ENCODE measurements around the gene ANKRD2.

Gene ANKRD2

DNA sequence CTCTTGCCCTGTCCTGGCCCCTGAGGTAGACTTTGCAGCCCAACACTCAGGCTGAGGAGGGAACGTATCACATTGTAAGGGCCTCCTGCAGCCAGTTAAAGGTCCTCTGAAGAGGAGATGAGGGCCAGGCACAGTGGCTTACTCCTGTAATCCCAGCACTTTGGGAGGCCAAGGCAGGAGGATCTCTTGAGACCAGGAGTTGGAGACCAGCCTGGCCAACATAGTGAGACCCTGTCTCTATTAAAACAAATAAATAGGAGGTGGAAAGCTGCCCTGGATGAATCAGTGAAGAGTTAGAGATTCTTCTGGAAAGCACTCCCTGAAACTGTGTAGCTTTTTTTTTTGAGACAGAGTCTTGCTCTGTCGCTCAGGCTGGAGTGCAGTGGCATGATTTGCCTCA lies 14.6 kb downstream of the ANKRD2 start:
- Histone ChIP-seq H3K27me3 (ENCODE audit: control insufficient read depth, insufficient read depth, low read length) (no peaks in the 10 kb centered on the region), H3K36me3 (ENCODE audit: control insufficient read depth, insufficient read depth, low read length) (no peaks in the 10 kb centered on the region), H3K9me3 (ENCODE audit: control insufficient read depth, insufficient read depth, low read length) (no peaks in the 10 kb centered on the region), H3K27ac (ENCODE audit: low read depth, low read length) (no peak overlapping the region), H3K9ac (ENCODE audit: low read depth, low read length) (no peak overlapping the region), H3K4me3 (ENCODE audit: low read depth, low read length) (no peak overlapping the region), H3K4me1 (ENCODE audit: control insufficient read depth, insufficient read depth, low read length) (no peaks in the 10 kb centered on the region; the same call in 1 of the 2 replicates)

DNA sequence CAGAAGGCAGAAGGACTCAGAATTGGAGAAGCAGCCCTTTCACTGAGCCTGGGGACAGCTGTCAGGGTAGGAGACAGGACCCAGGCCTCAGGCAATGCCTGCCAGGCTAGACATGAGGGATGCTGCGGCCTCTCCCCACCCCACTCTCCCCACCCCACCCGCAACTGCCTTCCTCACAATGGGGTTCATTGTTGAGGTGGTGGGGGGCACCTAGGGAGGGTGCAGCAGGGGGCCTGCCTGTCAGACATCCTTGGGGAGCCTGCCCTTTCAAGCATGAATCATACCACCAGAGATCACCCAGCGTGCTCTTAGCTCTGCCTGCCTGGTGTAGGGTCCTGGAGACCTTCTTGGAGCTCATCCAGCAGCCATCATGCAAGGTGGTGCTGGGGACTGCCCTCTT lies 16.9 kb downstream of the ANKRD2 start, which contains the start of gene C10orf62:
TSS of gene C10orf62 (plus strand) at position 243 of the 400 bp plus-strand sequence. CDS start 177 bp downstream, outside the sequence.
- no peaks in the 10 kb centered on the region for H3K9me3 ChIP-seq (ENCODE audit: control insufficient read depth, insufficient read depth, low read length)
- no peaks in the 10 kb centered on the region for H3K36me3 ChIP-seq (ENCODE audit: control insufficient read depth, insufficient read depth, low read length)
- H3K4me3 ChIP-seq (ENCODE audit: low read depth, low read length), result no peak within 1 kb of the TSS
- no peaks in the 10 kb centered on the region for H3K27me3 ChIP-seq (ENCODE audit: control insufficient read depth, insufficient read depth, low read length)
- H3K27ac ChIP-seq (ENCODE audit: low read depth, low read length), result no peak within 1 kb of the TSS
- H3K4me1 ChIP-seq (ENCODE audit: control insufficient read depth, insufficient read depth, low read length), result no peaks in the 10 kb centered on the region
- H3K9ac ChIP-seq (ENCODE audit: low read depth, low read length), result no peak within 1 kb of the TSS

DNA sequence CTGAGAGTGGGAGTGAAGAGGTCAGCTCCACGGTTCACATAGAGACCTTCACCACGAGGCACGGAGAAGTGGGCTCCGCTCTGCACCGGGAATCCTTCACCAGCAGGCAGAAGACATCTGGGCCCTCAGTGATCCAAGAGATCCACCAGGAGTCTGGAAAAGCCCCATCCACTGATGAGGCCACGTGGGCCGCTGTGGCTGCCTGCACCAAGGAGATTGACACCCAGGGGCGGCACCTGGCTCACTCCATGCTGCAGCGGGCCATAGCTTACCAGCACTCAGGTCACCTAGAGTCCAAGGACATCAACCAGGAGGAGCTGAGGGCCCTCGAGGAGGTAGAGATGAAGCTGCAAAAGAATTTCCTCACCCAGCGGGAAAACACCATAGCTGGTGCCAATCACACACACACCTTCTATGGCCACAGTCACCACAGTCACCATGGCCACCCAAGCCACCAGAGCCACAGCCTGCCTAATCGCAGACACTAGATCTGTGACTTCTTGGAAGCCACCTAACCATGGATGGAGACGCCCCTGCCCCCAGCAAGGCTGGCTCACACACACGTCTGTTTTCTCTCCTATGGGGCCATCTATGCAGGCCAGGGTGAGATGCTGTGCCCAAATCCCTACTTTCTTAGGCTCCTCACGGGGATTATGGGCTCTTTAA lies 17.6 kb downstream of the ANKRD2 start:
- H3K4me1 ChIP-seq (ENCODE audit: control insufficient read depth, insufficient read depth, low read length), result no peaks in the 10 kb centered on the region
- H3K27ac ChIP-seq (ENCODE audit: low read depth, low read length), result no peak overlapping the region
- no peak overlapping the region for H3K4me3 ChIP-seq (ENCODE audit: low read depth, low read length)
- H3K36me3 ChIP-seq (ENCODE audit: control insufficient read depth, insufficient read depth, low read length), result no peaks in the 10 kb centered on the region
- no peaks in the 10 kb centered on the region for H3K27me3 ChIP-seq (ENCODE audit: control insufficient read depth, insufficient read depth, low read length)
- no peaks in the 10 kb centered on the region for H3K9me3 ChIP-seq (ENCODE audit: control insufficient read depth, insufficient read depth, low read length)
- H3K9ac ChIP-seq (ENCODE audit: low read depth, low read length), result no peak overlapping the region

DNA sequence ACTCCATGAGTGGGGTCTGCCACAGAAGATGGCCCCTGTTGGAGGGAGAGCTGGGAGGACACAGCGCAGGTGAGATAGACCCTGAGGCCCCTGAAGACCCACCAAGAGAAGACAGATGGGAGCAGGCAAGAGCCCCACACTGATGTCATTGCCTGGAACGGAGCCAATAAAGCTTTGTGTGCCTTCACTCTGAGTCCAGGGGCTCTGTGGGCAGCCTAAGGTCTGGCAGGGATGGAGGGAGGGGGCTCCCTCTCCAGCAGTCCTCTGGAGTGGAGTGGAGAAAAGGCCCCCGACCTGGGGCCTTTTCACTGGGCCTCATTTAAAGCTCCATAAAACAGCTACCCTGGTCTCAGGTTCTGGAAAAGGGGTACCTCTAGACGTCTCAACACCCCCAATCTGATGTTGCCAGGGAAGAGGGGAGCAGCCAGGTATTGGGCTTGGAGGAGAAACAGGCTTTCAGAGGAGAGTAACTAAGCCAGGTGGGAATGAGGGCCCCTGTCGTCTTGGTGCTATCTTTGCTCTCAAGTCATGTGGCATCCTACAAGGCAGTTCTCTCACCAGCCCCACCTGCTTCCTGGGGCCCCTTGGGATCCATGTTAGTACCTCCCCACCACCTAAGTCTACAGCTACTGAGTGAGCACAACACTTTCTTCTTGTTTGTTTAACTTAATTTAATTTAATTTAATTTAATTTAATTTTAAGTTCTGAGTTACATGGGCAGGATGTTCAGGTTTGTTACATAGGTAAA lies 18.3 kb downstream of the ANKRD2 start:
- no peak overlapping the region for H3K4me3 ChIP-seq (ENCODE audit: low read depth, low read length)
- no peaks in the 10 kb centered on the region for H3K4me1 ChIP-seq (ENCODE audit: control insufficient read depth, insufficient read depth, low read length)
- no peaks in the 10 kb centered on the region for H3K36me3 ChIP-seq (ENCODE audit: control insufficient read depth, insufficient read depth, low read length)
- no peak overlapping the region for H3K9ac ChIP-seq (ENCODE audit: low read depth, low read length)
- H3K27ac ChIP-seq (ENCODE audit: low read depth, low read length), result no peak overlapping the region
- H3K9me3 ChIP-seq (ENCODE audit: control insufficient read depth, insufficient read depth, low read length), result no peaks in the 10 kb centered on the region
- H3K27me3 ChIP-seq (ENCODE audit: control insufficient read depth, insufficient read depth, low read length), result no peaks in the 10 kb centered on the region

DNA sequence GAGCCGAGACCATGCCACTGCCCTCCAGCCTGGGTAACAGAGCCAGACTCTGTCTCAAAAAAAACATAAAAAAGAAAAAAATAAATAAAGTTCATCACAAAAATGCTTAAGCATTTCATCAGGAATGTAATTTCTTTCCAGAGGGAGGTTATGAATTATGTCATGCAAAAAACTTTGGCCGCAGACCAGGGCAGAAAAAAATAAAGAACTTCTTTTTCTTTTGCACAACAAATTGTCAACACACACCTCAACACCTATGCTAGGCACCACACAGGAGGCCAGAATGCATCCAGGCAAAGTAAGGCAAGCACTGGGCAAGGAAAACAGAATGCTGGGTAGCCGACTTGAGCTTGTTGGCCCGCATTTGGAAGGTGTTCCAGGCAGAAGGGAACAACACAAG lies 20.8 kb downstream of the ANKRD2 start:
- Histone ChIP-seq H3K4me3 (ENCODE audit: low read depth, low read length) (no peak overlapping the region), H3K9ac (ENCODE audit: low read depth, low read length) (no peak overlapping the region), H3K36me3 (ENCODE audit: control insufficient read depth, insufficient read depth, low read length) (no peaks in the 10 kb centered on the region), H3K27me3 (ENCODE audit: control insufficient read depth, insufficient read depth, low read length) (no peaks in the 10 kb centered on the region), H3K27ac (ENCODE audit: low read depth, low read length) (no peak overlapping the region), H3K4me1 (ENCODE audit: control insufficient read depth, insufficient read depth, low read length) (no peaks in the 10 kb centered on the region), H3K9me3 (ENCODE audit: control insufficient read depth, insufficient read depth, low read length) (no peaks in the 10 kb centered on the region)

DNA sequence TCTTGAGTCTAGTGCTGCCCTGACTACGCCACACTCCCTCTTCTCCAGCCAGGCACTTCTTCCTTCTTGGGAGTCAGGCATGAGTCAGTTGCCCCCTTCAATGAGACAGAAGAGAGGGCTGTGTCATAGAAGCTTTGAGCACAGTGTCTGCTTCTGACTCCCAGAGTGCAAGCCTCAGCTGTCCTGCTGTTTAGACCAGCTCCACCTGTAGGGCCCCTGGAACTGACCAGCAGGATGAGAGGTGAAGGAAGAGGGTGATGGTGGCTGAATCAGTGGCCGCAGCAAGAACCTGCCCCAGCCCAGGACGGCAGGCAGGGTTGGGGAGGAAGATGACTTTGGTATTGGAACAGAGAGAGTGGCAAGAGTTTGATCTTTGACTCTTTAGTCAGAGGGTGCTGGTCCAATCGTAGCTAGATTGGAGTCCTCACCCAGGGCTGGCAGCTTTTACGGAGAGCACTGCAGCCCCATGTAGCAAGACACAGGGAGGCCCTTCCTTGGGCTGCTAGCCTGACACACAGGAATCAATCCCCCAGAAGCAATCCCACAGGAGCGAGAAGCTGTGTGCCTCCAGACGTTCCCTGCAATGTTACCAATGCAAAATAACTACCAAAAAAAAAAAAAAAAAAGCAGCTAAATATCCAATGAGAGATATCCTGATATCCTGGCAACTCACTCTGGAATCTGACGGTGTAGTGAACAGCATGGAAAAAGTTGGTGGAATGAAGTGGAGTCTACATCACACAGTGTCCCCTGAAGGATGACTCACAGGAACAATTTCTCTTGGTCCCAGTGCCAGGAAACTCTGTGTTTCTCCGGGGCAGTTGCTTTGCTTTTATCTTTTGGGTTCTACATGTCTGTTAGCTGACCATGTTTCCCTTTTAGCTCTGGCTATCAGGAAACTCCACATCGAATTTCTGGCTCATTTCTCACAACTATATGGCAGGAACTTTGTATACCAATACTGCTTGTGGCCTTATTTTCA lies 23.8 kb downstream of the ANKRD2 start:
- H3K27me3 ChIP-seq (ENCODE audit: control insufficient read depth, insufficient read depth, low read length), result no peaks in the 10 kb centered on the region
- H3K4me1 ChIP-seq (ENCODE audit: control insufficient read depth, insufficient read depth, low read length), result no peaks in the 10 kb centered on the region
- H3K4me3 ChIP-seq (ENCODE audit: low read depth, low read length), result no peak overlapping the region
- no peak overlapping the region for H3K9ac ChIP-seq (ENCODE audit: low read depth, low read length)
- no peaks in the 10 kb centered on the region for H3K36me3 ChIP-seq (ENCODE audit: control insufficient read depth, insufficient read depth, low read length)
- no peaks in the 10 kb centered on the region for H3K9me3 ChIP-seq (ENCODE audit: control insufficient read depth, insufficient read depth, low read length)
- H3K27ac ChIP-seq (ENCODE audit: low read depth, low read length), result no peak overlapping the region

DNA sequence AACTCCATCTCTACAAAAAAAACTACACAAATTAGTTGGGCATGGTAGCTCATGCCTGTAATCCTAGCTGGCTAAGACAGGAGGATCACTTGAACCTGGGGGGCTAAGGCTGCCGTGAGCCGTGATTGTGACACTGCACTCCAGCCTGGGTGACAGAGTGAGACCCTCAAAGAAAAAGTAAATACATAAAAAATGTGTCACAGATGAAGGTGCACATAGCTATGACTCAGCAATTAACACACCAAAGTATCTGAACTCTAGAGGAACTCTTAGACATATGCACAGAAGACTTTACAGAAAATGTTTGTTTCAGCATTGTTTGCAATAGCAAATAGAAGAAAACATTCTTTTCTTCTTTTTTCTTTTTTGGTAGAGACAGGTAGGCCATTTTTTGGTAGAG lies 25.2 kb downstream of the ANKRD2 start:
- Histone ChIP-seq H3K27ac (ENCODE audit: low read depth, low read length) (no peak overlapping the region), H3K9ac (ENCODE audit: low read depth, low read length) (no peak overlapping the region), H3K9me3 (ENCODE audit: control insufficient read depth, insufficient read depth, low read length) (no peaks in the 10 kb centered on the region), H3K27me3 (ENCODE audit: control insufficient read depth, insufficient read depth, low read length) (no peaks in the 10 kb centered on the region), H3K4me1 (ENCODE audit: control insufficient read depth, insufficient read depth, low read length) (no peaks in the 10 kb centered on the region), H3K4me3 (ENCODE audit: low read depth, low read length) (no peak overlapping the region), H3K36me3 (ENCODE audit: control insufficient read depth, insufficient read depth, low read length) (no peaks in the 10 kb centered on the region)

DNA sequence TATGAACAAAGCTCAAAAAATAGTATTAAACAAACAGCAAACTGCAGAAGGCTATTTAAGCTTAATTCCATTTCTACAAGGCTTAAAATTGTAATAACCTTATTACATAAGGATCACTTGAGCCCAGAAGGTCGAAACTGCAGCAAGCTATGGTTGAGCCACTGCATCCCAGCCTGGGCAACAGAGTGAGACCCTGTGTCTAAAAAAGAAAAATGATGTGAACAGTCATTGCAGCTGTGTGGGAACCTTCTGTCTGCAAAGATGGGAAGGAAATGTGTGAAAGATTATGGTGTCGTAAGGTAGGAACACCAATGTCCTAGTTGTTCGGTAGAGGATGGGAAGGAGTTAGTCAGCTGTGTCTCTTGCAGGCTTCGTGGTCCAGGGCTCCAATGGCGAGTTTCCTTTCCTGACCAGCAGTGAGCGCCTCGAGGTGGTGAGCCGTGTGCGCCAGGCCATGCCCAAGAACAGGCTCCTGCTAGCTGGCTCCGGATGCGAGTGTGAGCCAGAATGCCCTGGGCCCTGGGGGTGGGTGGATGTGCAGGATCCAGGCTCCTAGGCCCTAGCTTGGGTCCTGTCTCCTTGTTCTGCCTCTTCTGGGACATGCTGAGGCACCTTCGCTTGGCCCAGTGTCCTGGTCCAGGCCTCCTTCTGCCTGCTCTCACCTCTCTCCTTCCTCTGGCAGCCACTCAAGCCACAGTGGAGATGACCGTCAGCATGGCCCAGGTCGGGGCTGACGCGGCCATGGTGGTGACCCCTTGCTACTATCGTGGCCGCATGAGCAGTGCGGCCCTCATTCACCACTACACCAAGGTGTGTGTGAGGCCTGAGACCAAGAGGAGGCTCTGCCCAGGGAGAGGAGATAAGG lies 26.1 kb downstream of the ANKRD2 start:
- no peak overlapping the region for H3K27ac ChIP-seq (ENCODE audit: low read depth, low read length)
- H3K36me3 ChIP-seq (ENCODE audit: control insufficient read depth, insufficient read depth, low read length), result no peaks in the 10 kb centered on the region
- no peaks in the 10 kb centered on the region for H3K4me1 ChIP-seq (ENCODE audit: control insufficient read depth, insufficient read depth, low read length)
- no peaks in the 10 kb centered on the region for H3K27me3 ChIP-seq (ENCODE audit: control insufficient read depth, insufficient read depth, low read length)
- H3K9ac ChIP-seq (ENCODE audit: low read depth, low read length), result no peak overlapping the region
- H3K4me3 ChIP-seq (ENCODE audit: low read depth, low read length), result no peak overlapping the region
- H3K9me3 ChIP-seq (ENCODE audit: control insufficient read depth, insufficient read depth, low read length), result no peaks in the 10 kb centered on the region

DNA sequence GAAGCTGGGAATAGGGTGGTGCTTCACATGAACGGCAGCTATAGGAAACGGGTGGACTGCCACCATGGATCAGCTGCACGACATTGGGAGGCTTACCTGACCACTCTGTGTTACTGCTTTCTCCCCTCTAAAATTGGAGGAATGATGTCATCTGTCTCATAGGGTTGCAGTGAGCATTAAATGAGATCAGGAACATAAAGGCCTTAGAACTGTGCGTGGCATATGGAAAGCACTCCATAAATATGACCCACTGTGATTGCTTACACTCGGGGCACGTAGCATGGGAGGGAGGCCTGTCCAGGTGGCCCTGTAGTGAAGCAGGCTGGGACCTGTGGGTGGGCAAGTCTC lies 26.7 kb downstream of the ANKRD2 start:
- Histone ChIP-seq H3K4me3 (ENCODE audit: low read depth, low read length) (no peak overlapping the region), H3K4me1 (ENCODE audit: control insufficient read depth, insufficient read depth, low read length) (no peaks in the 10 kb centered on the region), H3K27ac (ENCODE audit: low read depth, low read length) (no peak overlapping the region), H3K9me3 (ENCODE audit: control insufficient read depth, insufficient read depth, low read length) (no peaks in the 10 kb centered on the region), H3K27me3 (ENCODE audit: control insufficient read depth, insufficient read depth, low read length) (no peaks in the 10 kb centered on the region), H3K9ac (ENCODE audit: low read depth, low read length) (no peak overlapping the region), H3K36me3 (ENCODE audit: control insufficient read depth, insufficient read depth, low read length) (no peaks in the 10 kb centered on the region)

DNA sequence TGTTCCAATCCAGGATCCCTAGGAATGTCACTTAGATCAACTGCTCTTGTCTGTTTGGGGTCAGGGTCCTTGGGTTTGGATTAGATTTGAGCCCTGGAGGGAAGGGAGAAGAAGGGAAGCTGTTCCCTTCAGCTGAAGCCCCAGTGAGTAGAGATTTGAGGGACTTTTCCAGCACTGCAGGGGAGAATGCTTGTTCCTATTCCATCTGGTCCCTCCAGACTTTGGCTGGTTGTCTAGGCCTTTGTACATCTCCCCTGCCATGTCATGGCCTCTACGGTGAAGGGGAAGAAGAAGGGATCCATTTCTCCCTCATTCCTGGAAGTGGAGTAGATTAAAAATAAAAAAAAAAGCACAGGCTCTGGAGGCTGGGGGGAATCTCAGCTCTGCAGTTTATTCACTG lies 28.0 kb downstream of the ANKRD2 start:
- Histone ChIP-seq H3K27ac (ENCODE audit: low read depth, low read length) (no peak overlapping the region), H3K36me3 (ENCODE audit: control insufficient read depth, insufficient read depth, low read length) (no peaks in the 10 kb centered on the region), H3K9me3 (ENCODE audit: control insufficient read depth, insufficient read depth, low read length) (no peaks in the 10 kb centered on the region), H3K4me3 (ENCODE audit: low read depth, low read length) (no peak overlapping the region), H3K27me3 (ENCODE audit: control insufficient read depth, insufficient read depth, low read length) (no peaks in the 10 kb centered on the region), H3K9ac (ENCODE audit: low read depth, low read length) (no peak overlapping the region), H3K4me1 (ENCODE audit: control insufficient read depth, insufficient read depth, low read length) (no peaks in the 10 kb centered on the region)

Data from HUES48 (cell line).